A172 (cell line): ENCODE results near the gene BANK1. TPM values are rescaled to one million over a fixed set of nuclear protein-coding genes. Genes with fewer than 3 reads are reported as not detected.
"Not testable (repeated sequence)": the region's sequence is repeated elsewhere in the genome, so short reads cannot be mapped to it uniquely, and the experiment has no call there.

ENCODE experiments used
- DNase-seq: peaks from one replicate; pipeline ENCODE4 v3.0.0-alpha.2; 2015; ENCODE audit warnings: low spot score
- total RNA-seq: library from RNA; depleted of rRNA; stranded (reverse); fragments of >200 nt; shearing (Covaris generic); gene quantifications from 2 replicates; pipeline ENCODE4 v1.2.3, GENCODE V29; 2014

Gene BANK1
- total RNA-seq, 1 experiment from 2014 or later, result 0.10 TPM

DNA sequence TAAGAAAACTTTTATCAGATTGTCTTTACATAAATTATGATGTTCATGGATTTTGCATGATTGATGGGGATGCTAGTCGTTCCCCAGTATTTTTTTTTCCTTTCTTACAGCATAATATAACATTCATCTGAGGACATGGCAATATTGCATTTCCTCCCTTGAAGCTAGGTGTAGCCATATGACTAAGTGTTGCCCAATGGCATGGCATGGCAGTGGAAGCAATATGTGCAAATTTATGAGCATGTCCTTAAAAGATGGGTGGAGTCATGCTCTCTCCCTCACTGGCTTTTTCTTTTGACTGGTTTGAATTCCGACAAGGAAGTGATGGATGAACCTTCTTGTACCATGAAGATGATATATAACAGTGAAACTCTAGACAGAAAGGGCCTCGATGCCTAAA is 96.3 kb downstream of the BANK1 start:
- no peak for DNase-seq

GRCh38 chr4:101888472-101888871 is 97.9 kb downstream of the BANK1 start:
- DNase-seq, result no peak

DNA sequence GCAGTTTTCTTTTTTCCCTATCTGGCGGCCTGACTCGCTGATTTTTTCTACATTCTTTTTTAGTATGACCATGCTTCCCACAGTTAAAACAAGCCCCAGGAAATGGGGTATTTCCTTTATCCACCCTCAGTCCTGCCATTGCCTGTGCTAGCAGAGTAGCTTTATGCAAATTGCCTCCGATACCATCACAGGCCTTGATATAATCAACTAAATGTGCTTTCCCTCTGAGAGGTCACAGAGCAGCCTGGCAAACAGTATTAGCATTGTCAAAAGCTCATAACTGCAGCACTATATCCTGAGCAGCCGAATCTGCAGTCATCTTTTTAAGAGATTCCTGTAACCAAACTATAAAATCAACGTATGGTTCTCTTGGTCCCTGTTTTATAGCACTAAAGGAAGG is 115.0 kb downstream of the BANK1 start:
- not testable (repeated sequence) for DNase-seq

DNA sequence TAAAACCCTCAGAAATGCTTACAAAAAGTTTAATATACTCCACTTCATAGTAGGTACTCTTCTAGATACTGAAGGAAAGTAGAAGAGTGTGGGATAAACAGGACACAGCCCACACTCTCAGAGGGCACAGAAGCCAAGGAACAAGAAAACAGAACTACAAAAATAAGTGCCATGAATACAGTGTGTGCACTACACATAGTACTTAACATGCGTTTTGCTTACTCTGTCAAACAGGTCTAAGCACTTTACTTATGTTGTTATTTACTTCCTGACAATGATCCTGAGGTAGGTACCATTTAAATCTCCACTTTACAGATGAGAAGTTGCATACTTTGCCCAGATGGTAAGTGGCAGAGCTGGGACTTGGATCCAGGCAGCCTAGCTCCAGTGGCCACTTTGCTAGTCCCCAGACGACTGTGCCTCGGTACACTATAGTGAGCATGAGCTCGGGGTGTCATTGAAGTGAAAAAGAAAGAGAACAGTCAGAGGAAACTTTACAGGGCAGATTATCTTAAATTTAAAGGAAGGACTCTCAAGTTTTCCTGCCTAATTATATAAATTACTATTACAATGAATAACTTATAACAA is 120.3 kb downstream of the BANK1 start:
- no peak for DNase-seq

- DNase-seq, result no peak
Observed at GRCh38 chr4:101911616-101912015, 121.1 kb downstream of the BANK1 start.

DNA sequence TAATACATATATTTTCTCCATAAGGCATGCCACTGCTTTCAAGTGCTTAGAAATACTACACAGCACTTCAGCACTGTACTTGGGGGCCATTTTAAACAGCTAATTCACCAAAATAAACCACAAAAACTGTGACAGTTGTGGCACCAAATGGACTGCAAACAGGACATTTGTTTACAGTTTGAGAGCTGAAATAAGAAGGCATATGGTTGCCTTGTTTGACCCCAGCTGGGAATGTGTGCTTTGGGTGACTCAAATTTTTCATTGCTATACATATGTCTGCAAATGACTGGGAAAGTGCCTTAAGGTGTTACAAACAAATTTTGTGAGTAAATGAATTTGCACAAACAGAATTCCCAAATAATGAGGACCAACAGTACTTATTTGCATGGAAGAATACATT is 124.2 kb downstream of the BANK1 start:
- no peak for DNase-seq

GRCh38 chr4:101919373-101919977 is 128.9 kb downstream of the BANK1 start:
- DNase-seq, result no peak

DNA sequence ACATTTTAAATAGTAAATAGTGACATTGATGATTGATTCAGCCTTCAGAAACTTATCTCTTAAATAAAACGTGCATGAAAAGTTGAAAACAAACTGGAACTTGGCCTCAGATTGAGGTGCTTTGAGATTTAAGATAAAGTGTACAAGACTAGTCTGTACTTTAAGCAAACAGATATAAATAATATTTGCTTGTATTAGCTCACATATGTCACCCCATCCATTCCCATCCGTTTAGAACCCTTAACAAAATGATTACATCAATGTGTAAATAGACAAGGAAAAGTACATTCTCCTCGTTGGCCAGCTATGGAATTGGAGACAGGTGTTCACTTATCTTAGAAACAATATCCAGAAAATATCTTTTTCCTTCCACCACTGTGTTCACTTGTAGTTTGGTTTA is 130.8 kb downstream of the BANK1 start:
- DNase-seq, result no peak

GRCh38 chr4:101931619-101932018 is 141.1 kb downstream of the BANK1 start:
- no peak for DNase-seq

- no peak for DNase-seq
Observed at GRCh38 chr4:101933855-101934254, 143.3 kb downstream of the BANK1 start.

DNA sequence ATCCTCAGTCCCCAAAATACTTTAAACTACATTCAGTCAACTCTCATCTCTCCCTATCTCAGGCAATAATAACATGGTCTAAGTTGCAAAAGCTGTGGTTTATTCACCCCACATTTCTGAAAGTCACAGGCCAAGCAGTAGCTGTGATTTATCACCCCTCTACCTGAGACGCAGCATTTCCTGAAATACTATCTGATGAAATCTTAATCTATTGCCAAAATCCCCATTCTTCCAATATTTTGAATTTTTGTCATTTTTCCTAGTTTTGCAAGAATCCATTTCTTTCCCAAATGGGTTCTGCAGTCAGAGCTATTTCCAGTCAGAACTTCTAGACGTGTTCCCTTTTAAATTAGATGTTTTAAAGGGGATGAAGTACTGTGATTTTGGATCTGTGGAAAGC is 148.3 kb downstream of the BANK1 start:
- no peak for DNase-seq

DNA sequence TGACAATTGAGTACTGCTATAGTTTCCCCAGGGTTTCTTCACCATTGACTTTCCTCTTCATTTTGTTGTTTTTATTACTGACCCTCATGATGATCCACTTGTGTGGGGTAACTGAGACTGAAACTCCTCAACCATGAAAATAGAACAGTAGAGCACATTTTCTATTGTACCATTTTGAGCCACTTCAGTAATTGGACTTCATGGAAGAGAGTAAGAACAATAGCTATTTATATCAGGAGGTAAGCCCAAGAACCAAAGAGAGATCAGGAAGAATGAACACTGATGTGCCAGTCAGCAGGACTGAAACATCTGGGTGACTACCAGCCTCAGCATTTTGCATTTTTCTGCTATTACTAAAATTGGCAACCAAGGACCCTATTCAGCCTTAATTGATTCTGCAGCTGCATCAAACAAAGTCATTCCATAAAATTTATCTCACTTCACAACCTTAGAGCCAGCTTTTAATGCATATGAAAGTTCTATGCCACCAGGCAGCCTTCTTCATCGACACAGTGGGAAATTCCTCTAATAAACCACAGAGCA is 151.4 kb downstream of the BANK1 start:
- DNase-seq, result no peak

GRCh38 chr4:101942891-101943290 is 152.4 kb downstream of the BANK1 start:
- DNase-seq, result no peak

DNA sequence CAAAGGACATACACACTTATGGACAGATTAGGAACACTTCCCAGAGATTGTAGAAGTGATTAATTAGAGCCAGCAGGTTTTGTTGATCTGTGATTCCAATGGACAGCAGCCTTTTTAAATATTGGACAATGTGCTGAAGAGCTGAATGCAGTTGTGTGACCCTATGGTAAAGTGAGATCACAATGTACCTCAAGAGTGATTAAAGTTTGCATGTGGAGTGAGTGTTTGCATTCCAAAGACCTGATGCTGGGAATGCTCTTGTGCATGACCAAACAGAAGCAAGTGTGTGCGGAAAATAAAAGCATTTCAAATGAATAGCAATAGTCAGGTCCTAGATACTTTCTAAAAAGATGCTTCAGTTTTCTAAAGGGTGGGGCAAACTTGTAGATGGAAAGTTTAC is 154.1 kb downstream of the BANK1 start:
- no peak for DNase-seq

DNA sequence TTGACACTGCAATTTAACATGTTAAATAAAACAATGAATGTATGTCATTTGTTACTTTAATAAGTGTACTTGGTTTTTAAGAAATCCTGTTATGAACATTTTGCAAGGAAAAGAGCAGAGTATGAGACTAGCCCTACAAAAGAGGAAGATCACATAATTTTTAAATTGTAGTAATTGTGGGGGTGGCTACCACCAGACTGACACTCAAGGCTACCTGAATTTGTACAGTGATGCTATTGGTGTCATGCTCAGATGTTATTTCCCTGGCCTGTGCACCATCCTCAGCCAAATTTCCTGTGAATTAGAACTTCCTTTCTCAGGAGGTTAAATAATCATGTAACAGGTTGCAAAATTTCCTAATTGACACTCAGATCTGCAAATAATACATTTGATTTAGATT is 157.5 kb downstream of the BANK1 start:
- no peak for DNase-seq

- no peak for DNase-seq
Observed at GRCh38 chr4:101948951-101949350, 158.4 kb downstream of the BANK1 start.

DNA sequence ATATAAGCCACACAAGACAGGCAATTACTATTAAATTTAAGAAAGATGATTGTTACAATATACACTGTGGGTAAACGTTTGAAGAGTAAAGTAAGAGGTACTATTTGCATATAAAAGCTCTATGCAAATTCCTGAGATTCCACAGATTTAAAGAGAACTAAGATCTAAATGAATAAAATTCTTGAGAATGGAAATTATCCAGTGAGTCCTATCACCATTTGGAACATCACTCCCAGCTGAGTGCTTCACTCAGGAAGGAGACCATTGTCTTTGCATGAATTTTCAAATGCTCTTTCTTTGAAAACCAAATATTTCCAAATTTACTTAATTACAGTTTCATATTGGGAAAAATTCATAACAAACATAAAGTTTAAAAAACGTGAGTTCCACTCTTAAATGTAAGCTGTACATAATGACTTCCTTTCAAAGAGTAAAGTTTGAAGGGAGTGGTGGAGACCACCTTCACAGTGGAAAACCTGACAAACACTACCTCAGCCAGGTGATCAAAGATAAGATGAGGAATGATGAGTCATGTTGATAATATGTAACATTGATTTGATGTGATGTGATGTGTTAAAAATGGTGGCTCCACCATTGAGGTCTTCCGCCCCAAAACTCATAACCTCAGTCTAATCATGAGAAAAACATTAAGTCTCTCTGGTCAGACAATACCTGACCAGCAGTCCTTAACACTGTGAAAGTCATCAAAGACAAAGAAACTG is 159.9 kb downstream of the BANK1 start:
- DNase-seq, result no peak

DNA sequence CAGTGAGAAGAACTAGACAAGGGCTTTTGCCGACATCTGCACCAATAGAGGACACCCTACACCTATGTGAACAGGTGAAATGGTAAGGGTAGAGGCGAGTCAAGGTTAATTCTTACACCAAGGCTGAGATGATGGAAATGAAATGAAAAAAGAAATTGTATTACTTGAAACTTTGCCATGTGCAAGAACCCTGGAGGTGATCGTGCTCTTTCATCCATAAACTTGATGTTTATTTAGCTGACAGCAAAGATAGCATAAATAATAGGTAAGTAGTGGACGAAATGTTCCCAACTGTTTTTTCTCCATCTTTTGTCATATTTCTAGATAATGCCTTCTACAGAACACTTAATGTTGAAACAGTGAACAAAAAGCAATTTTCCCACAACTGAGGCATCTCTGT is 162.5 kb downstream of the BANK1 start:
- DNase-seq, result no peak

DNA sequence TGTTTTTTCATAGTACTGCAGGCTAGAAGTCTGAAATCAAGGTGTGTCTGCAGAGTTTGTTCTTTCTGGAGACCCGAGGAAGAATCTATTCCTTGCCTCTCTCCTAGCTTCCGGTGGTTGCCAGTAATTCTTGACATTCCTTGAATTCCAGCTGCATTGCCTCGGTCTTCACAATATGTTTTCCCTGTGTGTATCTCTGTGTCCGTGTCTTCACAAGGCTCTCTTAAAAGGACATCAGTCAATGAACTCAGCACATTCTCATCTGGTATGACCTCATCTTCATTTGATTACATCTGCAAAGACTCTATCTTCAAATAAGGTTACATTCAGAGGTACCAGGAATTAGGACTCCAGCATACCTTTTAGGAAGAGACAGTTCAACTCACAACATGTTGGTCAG is 163.4 kb downstream of the BANK1 start:
- DNase-seq, result peak; percentile 84

DNA sequence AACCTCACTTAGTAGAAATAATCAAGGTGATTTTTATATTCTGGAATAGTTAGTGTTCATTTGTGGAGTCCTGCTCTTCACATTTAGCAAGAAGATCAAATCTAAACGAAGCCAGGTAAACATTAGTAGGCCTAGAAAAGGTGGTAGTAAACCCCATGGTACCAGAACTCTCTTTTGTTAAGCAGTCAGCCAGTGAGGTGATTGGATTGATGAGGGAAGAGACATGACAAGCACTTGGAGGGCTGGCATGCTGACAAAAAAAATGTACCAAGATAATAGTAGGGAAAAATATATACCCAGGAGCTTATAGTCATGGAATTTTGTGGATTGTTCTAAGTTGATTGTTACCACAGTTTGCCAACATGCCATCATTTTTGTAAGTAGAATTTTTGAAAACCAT is 163.8 kb downstream of the BANK1 start:
- DNase-seq, result no peak

- peak; percentile 46 for DNase-seq
Observed at GRCh38 chr4:101954975-101955678, 164.6 kb downstream of the BANK1 start.

DNA sequence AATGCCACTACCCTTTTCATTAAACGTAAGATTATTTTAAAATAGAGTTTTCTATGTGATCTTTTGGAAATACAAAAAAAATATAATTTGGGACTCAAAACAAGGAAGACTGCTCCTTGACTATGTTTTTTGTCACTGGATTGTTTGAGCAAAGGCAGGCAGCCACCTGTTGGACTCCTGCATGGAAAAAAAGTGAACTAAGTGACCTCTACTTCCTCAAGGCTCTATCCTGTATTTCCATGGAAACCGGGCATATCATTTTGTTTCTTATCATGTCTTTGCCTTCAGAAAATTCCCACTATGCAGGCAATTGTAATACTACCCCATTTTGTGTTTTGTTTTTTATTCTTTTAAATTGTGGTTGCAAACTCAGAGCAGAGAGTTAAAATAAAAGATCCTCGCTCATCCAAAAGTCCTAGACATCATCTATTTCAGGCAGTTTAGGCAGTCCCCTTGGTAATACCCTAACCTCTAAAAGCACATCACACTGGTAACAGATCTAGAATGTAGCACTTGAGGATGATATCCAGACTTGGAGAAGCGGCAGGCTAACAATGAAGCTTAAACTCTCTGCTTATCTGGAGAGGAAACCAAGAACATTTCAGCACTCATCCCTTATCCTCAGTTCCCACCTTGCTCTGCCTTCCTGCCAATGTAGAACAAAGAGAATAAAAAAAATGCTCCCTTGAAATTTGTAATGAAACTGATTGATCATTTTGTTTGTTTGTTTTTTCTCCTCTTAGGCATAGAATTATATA is 165.7 kb downstream of the BANK1 start:
- no peak for DNase-seq
